ENCODE results near the gene INSYN2A.

INSYN2A gene

DNA sequence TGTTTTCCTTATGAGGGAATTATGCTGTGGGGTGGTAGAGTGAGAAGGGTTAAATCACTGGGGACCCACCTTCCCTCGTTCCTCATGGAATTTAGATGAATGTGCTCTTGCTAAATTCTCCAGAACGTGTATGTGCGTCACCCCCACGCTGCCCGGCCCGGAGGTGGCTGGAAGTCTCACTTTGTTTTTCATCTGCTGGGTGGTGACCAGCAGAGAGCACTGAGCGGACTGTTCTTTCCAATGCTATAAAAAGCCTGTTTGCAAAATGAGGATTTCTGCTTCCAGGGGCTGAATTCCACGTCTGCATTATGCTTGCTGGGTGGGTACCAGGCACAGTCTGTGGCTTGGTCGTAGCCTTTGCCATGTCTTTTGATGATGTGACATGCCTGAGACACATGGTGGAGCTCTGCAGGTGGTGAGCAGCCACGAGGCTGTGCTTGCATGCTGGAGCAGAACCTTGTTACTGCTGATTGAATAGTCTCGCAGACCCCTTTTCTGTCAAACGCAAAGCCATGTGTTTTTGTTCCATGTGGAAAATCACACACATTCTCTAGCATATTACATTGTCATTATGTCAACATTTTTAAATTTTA, 31.9 kb upstream of the INSYN2A start:
- DNase-seq (ENCODE audit: extremely low read depth, low read depth) = no peak
- TF ChIP-seq CTCF (IDR thresholded peaks at IDR 0.05; ENCODE audit: low read depth, low read length, missing control alignments) = no peak
- H3K4me3 ChIP-seq (replicated peaks; ENCODE audit: low read depth, low read length) = no peak overlapping the region

- DNase-seq (ENCODE audit: extremely low read depth, low read depth) = no peak
- no peak overlapping the region for H3K4me3 ChIP-seq (replicated peaks; ENCODE audit: low read depth, low read length)
- TF ChIP-seq CTCF (IDR thresholded peaks at IDR 0.05; ENCODE audit: low read depth, low read length, missing control alignments) = no peak
These were observed 31.3 kb upstream of the INSYN2A start for GRCh38 chr10:127227663-127228062.

DNA sequence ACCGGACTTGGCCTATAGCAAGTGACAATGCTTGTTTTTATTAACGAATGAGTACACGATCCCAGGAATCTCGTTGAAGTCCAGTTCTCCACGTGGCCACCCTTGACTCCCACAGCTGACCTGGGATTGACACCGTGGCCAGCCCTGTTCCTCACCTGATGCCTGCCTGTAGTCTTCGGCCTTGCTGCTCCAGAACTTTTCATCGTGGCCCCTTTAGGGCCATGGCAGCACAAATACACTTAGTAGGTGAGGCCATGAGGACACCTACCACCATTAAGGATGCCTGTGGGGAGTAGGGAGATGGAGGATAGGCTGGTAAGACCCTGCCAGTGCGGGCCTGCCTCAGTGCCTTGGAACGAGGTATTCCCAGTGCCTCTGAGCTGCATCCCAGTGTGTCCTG, 30.6 kb upstream of the INSYN2A start:
- no peak overlapping the region for H3K4me3 ChIP-seq (replicated peaks; ENCODE audit: low read depth, low read length)
- no peak for DNase-seq (ENCODE audit: extremely low read depth, low read depth)
- no peak for TF ChIP-seq CTCF (IDR thresholded peaks at IDR 0.05; ENCODE audit: low read depth, low read length, missing control alignments)

- no peak for TF ChIP-seq CTCF (IDR thresholded peaks at IDR 0.05; ENCODE audit: low read depth, low read length, missing control alignments)
- no peak for DNase-seq (ENCODE audit: extremely low read depth, low read depth)
- no peak overlapping the region for H3K4me3 ChIP-seq (replicated peaks; ENCODE audit: low read depth, low read length)
These were observed 24.9 kb upstream of the INSYN2A start for GRCh38 chr10:127221281-127221680.

DNA sequence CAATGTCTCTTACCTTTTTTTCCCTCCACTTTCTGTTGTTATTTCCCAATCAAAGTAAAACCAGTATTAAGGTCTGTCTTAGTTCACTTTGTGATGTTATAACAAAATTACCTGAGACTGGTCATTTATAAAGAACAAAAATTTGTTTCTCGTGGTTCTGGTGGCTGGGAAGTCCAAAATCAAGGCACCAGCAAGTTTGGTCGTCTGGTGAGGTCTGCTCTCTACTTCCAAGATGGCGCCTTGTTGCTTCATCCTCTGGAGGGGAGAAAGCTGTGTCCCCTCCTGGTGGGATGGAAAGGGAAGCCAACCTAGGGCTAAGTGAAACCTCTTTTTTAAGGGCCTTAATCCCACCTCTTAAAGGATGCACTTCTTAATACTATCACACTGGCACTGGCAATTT, 22.3 kb upstream of the INSYN2A start:
- DNase-seq (ENCODE audit: extremely low read depth, low read depth) = no peak
- H3K4me3 ChIP-seq (replicated peaks; ENCODE audit: low read depth, low read length) = no peak overlapping the region
- TF ChIP-seq CTCF (IDR thresholded peaks at IDR 0.05; ENCODE audit: low read depth, low read length, missing control alignments) = no peak

DNA sequence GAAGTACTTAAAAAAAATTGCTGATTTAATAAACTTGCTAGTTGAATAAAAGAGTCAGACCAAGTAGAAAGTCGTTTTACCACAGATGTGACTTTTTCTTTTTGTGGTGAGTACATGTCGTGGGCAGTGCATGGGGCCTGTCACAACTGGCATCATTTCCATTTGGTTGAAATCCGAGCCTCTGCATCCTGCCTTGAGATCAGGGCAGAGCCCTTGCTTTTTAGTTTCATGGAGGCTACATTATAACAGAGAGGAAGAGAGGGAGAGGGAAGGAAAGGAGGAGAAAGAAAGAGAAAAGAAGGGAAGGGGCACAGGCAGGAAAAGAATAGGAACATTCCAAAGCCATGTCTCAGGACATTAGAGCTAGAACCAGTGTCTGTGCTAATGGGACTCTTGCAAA, 20.4 kb upstream of the INSYN2A start:
- no peak for TF ChIP-seq CTCF (IDR thresholded peaks at IDR 0.05; ENCODE audit: low read depth, low read length, missing control alignments)
- no peak overlapping the region for H3K4me3 ChIP-seq (replicated peaks; ENCODE audit: low read depth, low read length)
- DNase-seq (ENCODE audit: extremely low read depth, low read depth) = peak; percentile 20

DNA sequence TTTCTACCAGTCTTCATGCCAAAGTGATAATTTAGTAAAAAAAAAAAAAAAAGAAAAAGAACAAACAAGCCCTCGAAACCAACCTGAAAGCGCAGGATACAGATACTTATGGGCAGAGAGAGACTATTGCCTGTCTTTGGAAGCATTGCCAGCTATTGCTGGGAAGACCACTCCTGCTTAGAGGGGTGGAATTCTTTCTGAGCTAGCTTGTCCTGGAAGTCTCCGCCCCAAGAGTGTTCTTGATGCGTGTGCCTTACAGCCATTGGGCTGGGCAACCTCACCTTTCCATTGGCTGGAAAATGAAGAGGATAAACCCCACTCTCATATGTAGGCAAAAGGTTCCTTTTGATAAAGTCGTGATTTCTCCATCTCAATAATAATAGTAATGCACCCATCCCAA, 19.9 kb upstream of the INSYN2A start:
- TF ChIP-seq CTCF (IDR thresholded peaks at IDR 0.05; ENCODE audit: low read depth, low read length, missing control alignments) = no peak
- no peak overlapping the region for H3K4me3 ChIP-seq (replicated peaks; ENCODE audit: low read depth, low read length)
- DNase-seq (ENCODE audit: extremely low read depth, low read depth) = no peak
